ENCODE results near the gene DRAM2. TPM values are rescaled to one million over a fixed set of nuclear protein-coding genes. Genes with fewer than 3 reads are reported as not detected.

Gene DRAM2
- polyA plus RNA-seq, 1 experiment = 58.8 TPM

DNA sequence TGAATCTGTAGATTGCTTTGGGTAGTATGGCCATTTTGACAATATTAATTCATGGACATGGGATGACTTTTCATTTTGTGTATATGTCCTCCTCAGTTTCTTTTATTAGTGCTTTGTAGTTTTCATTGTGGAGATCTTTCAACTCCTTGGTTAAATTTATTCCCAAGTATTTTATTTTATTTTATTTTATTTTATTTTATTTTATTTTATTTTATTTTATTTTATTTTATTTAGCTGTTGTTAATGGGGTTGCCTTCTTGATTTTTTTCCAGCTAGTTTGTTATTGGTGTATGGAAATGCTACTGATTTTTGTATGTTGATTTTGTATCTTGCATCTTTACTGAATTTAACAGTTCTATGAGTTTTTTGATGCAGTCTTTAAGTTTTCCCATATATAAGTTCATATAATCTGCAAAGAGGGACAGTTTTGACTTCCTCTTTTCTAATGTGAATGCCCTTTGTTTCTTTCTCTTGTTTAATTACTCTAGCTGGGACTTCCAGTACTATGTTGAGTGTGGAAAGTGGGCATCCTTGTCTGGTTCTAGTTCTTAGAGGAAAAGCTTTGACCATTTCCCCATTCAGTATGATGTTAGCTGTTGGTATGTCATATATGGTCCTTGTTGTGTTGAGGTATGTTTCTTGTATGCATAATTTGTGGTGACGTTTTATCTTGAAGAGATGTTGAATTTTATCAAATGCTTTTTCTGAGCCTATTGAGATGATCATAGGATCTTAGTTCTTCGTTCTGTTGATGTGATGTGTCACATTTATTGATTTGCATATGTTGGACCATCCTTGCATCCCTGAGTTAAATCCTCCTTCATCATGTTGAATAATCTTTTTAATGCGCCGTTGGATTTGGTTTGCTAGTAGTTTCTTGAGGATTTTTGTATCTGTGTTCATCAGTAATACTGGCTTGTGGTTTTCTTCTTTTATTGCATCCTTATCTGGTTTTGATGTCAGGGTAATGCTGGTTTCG is 14.4 kb upstream of the DRAM2 start:
- H3K36me3 ChIP-seq (ENCODE audit: control insufficient read depth, insufficient read depth, low read length) = peaks cover 2% of the 10 kb centered on the region; the same call in 1 of the 2 replicates
- no peak for DNase-seq (ENCODE audit: low read depth)
- POLR2A ChIA-PET = no interaction called here
- no peaks in the 10 kb centered on the region for H3K27me3 ChIP-seq (ENCODE audit: control insufficient read depth, insufficient read depth, low read length)
- TF ChIP-seq, protein P1, sequence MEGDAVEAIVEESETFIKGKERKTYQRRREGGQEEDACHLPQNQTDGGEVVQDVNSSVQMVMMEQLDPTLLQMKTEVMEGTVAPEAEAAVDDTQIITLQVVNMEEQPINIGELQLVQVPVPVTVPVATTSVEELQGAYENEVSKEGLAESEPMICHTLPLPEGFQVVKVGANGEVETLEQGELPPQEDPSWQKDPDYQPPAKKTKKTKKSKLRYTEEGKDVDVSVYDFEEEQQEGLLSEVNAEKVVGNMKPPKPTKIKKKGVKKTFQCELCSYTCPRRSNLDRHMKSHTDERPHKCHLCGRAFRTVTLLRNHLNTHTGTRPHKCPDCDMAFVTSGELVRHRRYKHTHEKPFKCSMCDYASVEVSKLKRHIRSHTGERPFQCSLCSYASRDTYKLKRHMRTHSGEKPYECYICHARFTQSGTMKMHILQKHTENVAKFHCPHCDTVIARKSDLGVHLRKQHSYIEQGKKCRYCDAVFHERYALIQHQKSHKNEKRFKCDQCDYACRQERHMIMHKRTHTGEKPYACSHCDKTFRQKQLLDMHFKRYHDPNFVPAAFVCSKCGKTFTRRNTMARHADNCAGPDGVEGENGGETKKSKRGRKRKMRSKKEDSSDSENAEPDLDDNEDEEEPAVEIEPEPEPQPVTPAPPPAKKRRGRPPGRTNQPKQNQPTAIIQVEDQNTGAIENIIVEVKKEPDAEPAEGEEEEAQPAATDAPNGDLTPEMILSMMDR (IDR thresholded peaks at IDR 0.05; ENCODE audit: insufficient read depth, low read depth, low read length) = no peak
- CTCF ChIA-PET = interaction anchor here (1.3 kb wide), 1 partner anchor 12 kb away, joined by 3 read pairs; no protein-coding TSS in a partner anchor
- no peak overlapping the region for H3K4me3 ChIP-seq (ENCODE audit: low read depth, low read length)

DNA sequence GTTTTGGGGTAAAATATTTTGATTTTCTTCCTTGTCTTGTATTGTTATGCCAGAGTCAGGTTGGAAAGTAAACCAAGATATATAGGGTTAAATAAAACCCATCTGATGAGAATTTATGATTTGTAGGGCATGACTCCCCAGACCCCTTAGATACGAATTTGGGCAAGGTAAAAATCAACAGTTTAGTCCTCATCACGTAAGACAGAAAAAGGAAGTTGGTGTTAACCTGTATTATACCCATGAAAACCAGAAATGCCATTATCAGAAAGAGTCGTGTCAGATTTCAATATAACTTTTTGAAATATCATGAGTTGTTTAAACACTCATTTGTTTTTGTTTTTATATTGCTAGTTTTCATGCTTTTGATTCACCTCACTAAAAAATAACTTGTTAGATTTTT is 11.9 kb upstream of the DRAM2 start:
- H3K4me3 ChIP-seq (ENCODE audit: low read depth, low read length) = no peak overlapping the region
- TF ChIP-seq, protein P1 (IDR thresholded peaks at IDR 0.05; ENCODE audit: insufficient read depth, low read depth, low read length) = no peak
- POLR2A ChIA-PET = no interaction called here
- no peak for DNase-seq (ENCODE audit: low read depth)
- CTCF ChIA-PET = interaction anchor here (1.3 kb wide), 1 partner anchor 14 kb away, joined by 3 read pairs; no protein-coding TSS in a partner anchor
- peaks cover 3% of the 10 kb centered on the region; the same call in 1 of the 2 replicates for H3K36me3 ChIP-seq (ENCODE audit: control insufficient read depth, insufficient read depth, low read length)
- H3K27me3 ChIP-seq (ENCODE audit: control insufficient read depth, insufficient read depth, low read length) = no peaks in the 10 kb centered on the region

DNA sequence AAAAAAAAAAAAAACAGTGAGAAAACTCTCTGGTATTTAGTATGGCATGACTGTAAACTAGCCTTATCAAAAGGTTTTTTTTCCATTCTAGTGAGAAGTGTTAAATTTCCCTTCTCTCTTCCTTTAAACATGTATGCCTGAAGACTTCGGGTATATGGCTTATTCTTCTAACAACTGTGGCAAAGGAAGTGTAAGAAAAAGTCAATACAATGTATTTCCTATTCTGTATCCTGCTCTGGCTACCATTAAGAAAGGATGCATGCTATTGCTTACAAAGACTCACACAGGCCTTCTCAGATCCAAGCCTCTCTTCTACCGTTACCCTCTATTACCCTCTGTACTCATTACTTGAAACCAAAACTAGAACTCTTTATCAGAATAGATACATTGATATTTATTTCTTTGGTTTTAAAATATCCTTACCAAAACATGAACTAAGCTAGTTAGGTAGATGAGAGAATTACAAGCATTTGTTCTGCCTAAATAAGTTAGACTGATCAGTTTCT is 8.5 kb upstream of the DRAM2 start:
- Histone ChIP-seq H3K36me3 (ENCODE audit: control insufficient read depth, insufficient read depth, low read length) (peaks cover 3% of the 10 kb centered on the region), H3K27me3 (ENCODE audit: control insufficient read depth, insufficient read depth, low read length) (no peaks in the 10 kb centered on the region), H3K4me3 (ENCODE audit: low read depth, low read length) (no peak overlapping the region)
- CTCF ChIA-PET = no interaction called here
- POLR2A ChIA-PET = no interaction called here
- DNase-seq (ENCODE audit: low read depth) = no peak
- TF ChIP-seq, protein P1 (IDR thresholded peaks at IDR 0.05; ENCODE audit: insufficient read depth, low read depth, low read length) = no peak

DNA sequence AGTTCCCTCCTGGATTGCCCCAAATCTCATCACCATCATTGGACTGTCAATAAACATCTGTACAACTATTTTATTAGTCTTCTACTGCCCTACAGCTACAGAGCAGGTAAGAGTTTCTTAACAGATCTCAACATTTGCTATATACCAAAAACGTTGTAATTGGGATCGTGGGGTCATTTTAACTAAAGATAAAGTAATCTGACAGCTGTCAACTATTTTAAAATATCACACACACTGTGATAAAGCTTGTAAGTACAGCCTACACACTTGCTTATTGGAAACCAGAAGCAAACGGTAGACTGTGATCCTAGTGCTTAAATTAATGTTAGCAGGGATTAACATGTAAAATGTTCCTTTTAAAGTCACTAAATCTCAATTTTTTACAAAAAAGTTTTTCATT is 8.1 kb upstream of the DRAM2 start:
- CTCF ChIA-PET = interaction anchor here (1.2 kb wide), 1 partner anchor 36 kb away, joined by 4 read pairs; no protein-coding TSS in a partner anchor
- Histone ChIP-seq H3K27me3 (ENCODE audit: control insufficient read depth, insufficient read depth, low read length) (no peaks in the 10 kb centered on the region), H3K4me3 (ENCODE audit: low read depth, low read length) (no peak overlapping the region), H3K36me3 (ENCODE audit: control insufficient read depth, insufficient read depth, low read length) (peaks cover 1% of the 10 kb centered on the region; the same call in 1 of the 2 replicates)
- TF ChIP-seq, protein P1 (IDR thresholded peaks at IDR 0.05; ENCODE audit: insufficient read depth, low read depth, low read length) = no peak
- POLR2A ChIA-PET = no interaction called here
- DNase-seq (ENCODE audit: low read depth) = no peak
